ENCODE data around the gene NHLH2. TPM values are rescaled to one million over a fixed set of nuclear protein-coding genes. Genes with fewer than 3 reads are reported as not detected.

Gene NHLH2
- total RNA-seq, 1 donor from 2014 or later = 1.9 TPM

- Mint-ChIP-seq H3K4me3 (no peak overlapping the region), H3K36me3 (no peaks in the 10 kb centered on the region), H3K27ac (no peak overlapping the region), H3K4me1 (no peaks in the 10 kb centered on the region), H3K9me3 (no peaks in the 10 kb centered on the region), H3K27me3 (ENCODE audit: low read depth) (peaks cover 7% of the 10 kb centered on the region)
- TF ChIP-seq, protein P1, sequence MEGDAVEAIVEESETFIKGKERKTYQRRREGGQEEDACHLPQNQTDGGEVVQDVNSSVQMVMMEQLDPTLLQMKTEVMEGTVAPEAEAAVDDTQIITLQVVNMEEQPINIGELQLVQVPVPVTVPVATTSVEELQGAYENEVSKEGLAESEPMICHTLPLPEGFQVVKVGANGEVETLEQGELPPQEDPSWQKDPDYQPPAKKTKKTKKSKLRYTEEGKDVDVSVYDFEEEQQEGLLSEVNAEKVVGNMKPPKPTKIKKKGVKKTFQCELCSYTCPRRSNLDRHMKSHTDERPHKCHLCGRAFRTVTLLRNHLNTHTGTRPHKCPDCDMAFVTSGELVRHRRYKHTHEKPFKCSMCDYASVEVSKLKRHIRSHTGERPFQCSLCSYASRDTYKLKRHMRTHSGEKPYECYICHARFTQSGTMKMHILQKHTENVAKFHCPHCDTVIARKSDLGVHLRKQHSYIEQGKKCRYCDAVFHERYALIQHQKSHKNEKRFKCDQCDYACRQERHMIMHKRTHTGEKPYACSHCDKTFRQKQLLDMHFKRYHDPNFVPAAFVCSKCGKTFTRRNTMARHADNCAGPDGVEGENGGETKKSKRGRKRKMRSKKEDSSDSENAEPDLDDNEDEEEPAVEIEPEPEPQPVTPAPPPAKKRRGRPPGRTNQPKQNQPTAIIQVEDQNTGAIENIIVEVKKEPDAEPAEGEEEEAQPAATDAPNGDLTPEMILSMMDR (IDR thresholded peaks at IDR 0.05; ENCODE audit: unreplicated experiment) = no peak
- no peak for DNase-seq (ENCODE audit: low spot score in 2 of 2, unreplicated experiment in 2 of 2)
These were observed 26.3 kb upstream of the NHLH2 start for GRCh38 chr1:115867216-115867615.

- Mint-ChIP-seq H3K27ac (no peak overlapping the region), H3K36me3 (no peaks in the 10 kb centered on the region), H3K4me3 (no peak overlapping the region), H3K4me1 (no peaks in the 10 kb centered on the region), H3K9me3 (no peaks in the 10 kb centered on the region), H3K27me3 (ENCODE audit: low read depth) (peaks cover 5% of the 10 kb centered on the region)
- TF ChIP-seq, protein P1 (IDR thresholded peaks at IDR 0.05; ENCODE audit: unreplicated experiment) = no peak
- DNase-seq (ENCODE audit: low spot score in 2 of 2, unreplicated experiment in 2 of 2) = no peak
These were observed 24.9 kb upstream of the NHLH2 start for GRCh38 chr1:115865704-115866380.

DNA sequence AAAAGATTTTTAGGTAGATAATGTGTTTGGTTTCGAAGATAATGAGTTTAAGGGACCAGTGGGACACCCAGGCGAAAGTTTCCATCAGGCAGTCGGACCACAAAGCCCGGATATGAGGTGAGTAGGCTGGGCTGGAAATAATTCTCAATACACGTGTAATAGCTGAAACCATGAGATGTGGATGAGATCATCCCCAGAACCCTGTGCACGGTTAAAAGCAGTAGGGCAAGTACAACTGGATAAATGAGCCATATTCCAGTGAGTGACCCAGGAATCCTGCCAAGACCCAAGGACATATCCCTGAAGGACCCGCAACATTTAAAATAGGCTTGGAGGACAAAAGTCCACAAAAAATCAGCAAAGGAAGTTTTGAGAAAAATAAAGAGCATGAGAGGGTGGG, 21.5 kb upstream of the NHLH2 start:
- H3K27me3 Mint-ChIP-seq (ENCODE audit: low read depth) = peaks cover 16% of the 10 kb centered on the region
- DNase-seq (ENCODE audit: low spot score in 2 of 2, unreplicated experiment in 2 of 2) = no peak
- no peaks in the 10 kb centered on the region for H3K9me3 Mint-ChIP-seq
- no peak overlapping the region for H3K27ac Mint-ChIP-seq
- H3K4me1 Mint-ChIP-seq = no peaks in the 10 kb centered on the region
- no peak overlapping the region for H3K4me3 Mint-ChIP-seq
- TF ChIP-seq, protein P1 (IDR thresholded peaks at IDR 0.05; ENCODE audit: unreplicated experiment) = no peak
- no peaks in the 10 kb centered on the region for H3K36me3 Mint-ChIP-seq

- H3K4me3 Mint-ChIP-seq = no peak overlapping the region
- no peaks in the 10 kb centered on the region for H3K36me3 Mint-ChIP-seq
- peaks cover 19% of the 10 kb centered on the region for H3K27me3 Mint-ChIP-seq (ENCODE audit: low read depth)
- H3K9me3 Mint-ChIP-seq = peaks cover 30% of the 10 kb centered on the region
- TF ChIP-seq, protein P1 (IDR thresholded peaks at IDR 0.05; ENCODE audit: unreplicated experiment) = no peak
- no peak overlapping the region for H3K27ac Mint-ChIP-seq
- DNase-seq (ENCODE audit: low spot score in 2 of 2, unreplicated experiment in 2 of 2) = no peak
- no peaks in the 10 kb centered on the region for H3K4me1 Mint-ChIP-seq
These were observed 13.1 kb upstream of the NHLH2 start for GRCh38 chr1:115854005-115854404.

DNA sequence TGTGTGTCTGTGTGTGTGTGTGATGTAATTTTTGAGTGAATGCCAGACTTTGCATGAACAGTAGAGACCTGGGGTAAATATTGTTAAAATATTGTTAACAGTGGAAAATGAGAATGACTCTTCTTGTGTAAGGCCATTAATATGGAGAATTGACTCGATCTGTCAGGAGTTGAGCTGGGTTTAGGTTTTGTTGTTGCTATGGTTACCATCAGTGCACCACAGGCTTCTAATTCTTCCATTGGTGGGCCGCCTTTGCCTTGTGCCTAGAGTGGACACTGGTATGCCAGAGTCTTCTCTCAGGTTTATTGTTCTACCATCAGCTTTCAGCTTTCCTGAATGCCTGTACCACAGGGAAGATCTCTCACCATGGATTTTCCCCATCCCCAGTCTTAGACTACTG, 10.0 kb upstream of the NHLH2 start:
- H3K27me3 Mint-ChIP-seq (ENCODE audit: low read depth) = peaks cover 20% of the 10 kb centered on the region
- H3K36me3 Mint-ChIP-seq = no peaks in the 10 kb centered on the region
- no peak for DNase-seq (ENCODE audit: low spot score in 2 of 2, unreplicated experiment in 2 of 2)
- no peaks in the 10 kb centered on the region for H3K4me1 Mint-ChIP-seq
- H3K27ac Mint-ChIP-seq = no peak overlapping the region
- peaks cover 30% of the 10 kb centered on the region for H3K9me3 Mint-ChIP-seq
- TF ChIP-seq, protein P1 (IDR thresholded peaks at IDR 0.05; ENCODE audit: unreplicated experiment) = no peak
- H3K4me3 Mint-ChIP-seq = no peak overlapping the region
